GM19467 (cell line): ENCODE data around the gene ITPRID2.

Experiments
- ATAC-seq: cut with Tn5 transposase; IDR thresholded peaks from one replicate; pipeline ENCODE4 v1.9.1; 2021; ENCODE audit warnings: mild to moderate bottlenecking, moderate library complexity; ENCODE audit not compliant: unreplicated experiment

ITPRID2 gene

GRCh38 chr2:181879295-181879694 lies 12.2 kb upstream of the ITPRID2 start:
- ATAC-seq = no peak

- no peak for ATAC-seq
Measured at GRCh38 chr2:181882246-181883020, 9.1 kb upstream of the ITPRID2 start.

- ATAC-seq = no peak
Measured at GRCh38 chr2:181884601-181885000, 6.9 kb upstream of the ITPRID2 start.

- no peak for ATAC-seq
Measured at GRCh38 chr2:181885096-181885495, 6.4 kb upstream of the ITPRID2 start.

GRCh38 chr2:181886192-181886591 lies 5.3 kb upstream of the ITPRID2 start:
- no peak for ATAC-seq

GRCh38 chr2:181887045-181887444 lies 4.5 kb upstream of the ITPRID2 start:
- no peak for ATAC-seq

- ATAC-seq = no peak
Measured at GRCh38 chr2:181889776-181890175, 1.8 kb upstream of the ITPRID2 start.

GRCh38 chr2:181890271-181890670 lies 1.3 kb upstream of the ITPRID2 start:
- no peak for ATAC-seq

GRCh38 chr2:181891966-181892798 lies 652 bp downstream of the ITPRID2 start:
- ATAC-seq = peak; percentile 47

GRCh38 chr2:181892799-181893435 lies 1.4 kb downstream of the ITPRID2 start:
- ATAC-seq = no peak

GRCh38 chr2:181894381-181894780 lies 2.9 kb downstream of the ITPRID2 start:
- no peak for ATAC-seq

- no peak for ATAC-seq
Measured at GRCh38 chr2:181895818-181896217, 4.3 kb downstream of the ITPRID2 start.

- no peak for ATAC-seq
Measured at GRCh38 chr2:181896286-181896685, 4.8 kb downstream of the ITPRID2 start.

- ATAC-seq = no peak
Measured at GRCh38 chr2:181900007-181900651, 8.6 kb downstream of the ITPRID2 start.

- no peak for ATAC-seq
Measured at GRCh38 chr2:181902625-181903024, 11.1 kb downstream of the ITPRID2 start.

GRCh38 chr2:181904022-181904632 lies 12.6 kb downstream of the ITPRID2 start:
- ATAC-seq = no peak

GRCh38 chr2:181907057-181907456 lies 15.5 kb downstream of the ITPRID2 start:
- no peak for ATAC-seq

GRCh38 chr2:181907635-181908034 lies 16.1 kb downstream of the ITPRID2 start:
- no peak for ATAC-seq

GRCh38 chr2:181910028-181910831 lies 18.7 kb downstream of the ITPRID2 start:
- ATAC-seq = no peak

- no peak for ATAC-seq
Measured at GRCh38 chr2:181911830-181912229, 20.3 kb downstream of the ITPRID2 start.
